ENCODE results near the gene EPB41. TPM values are rescaled to one million over a fixed set of nuclear protein-coding genes. Genes with fewer than 3 reads are reported as not detected.

The EPB41 gene
- total and polyA plus RNA-seq, 2 of the 8 experiments (the other 6 are each of a cell fraction or from before 2014, with no cell fraction given) = 36.7 to 109 TPM

GRCh38 chr1:28894785-28895184 lies 19.6 kb upstream of the EPB41 start:
- no peak for FAIRE-seq
- 85% methylated on average over 2 of the region's 2 CpGs; no CpG with 5 or more reads in 1 of the 2 experiments for WGBS, 2 experiments (ENCODE audit: extremely low coverage in 1 of 2, insufficient coverage in 1 of 2, insufficient read length in 1 of 2, insufficient replicate concordance in 2 of 2, low coverage in 1 of 2, low lambda C conversion rate in 2 of 2, missing lambda C conversion rate in 1 of 2)
- TF ChIP-seq ZNF274 (IDR thresholded peaks at IDR 0.05; ENCODE audit: borderline replicate concordance, extremely low read depth, low read length) = no peak
- no peak for TF ChIP-seq YY1 (IDR thresholded peaks at IDR 0.05; ENCODE audit: low read depth, low read length)
- no peak for TF ChIP-seq TAF7 (optimal IDR thresholded peaks at IDR 0.05; ENCODE audit: borderline replicate concordance, low read depth, low read length)
- TF ChIP-seq SIX5 (IDR thresholded peaks at IDR 0.05; ENCODE audit: low read depth, low read length) = no peak
- no peak for TF ChIP-seq SP2 (IDR thresholded peaks at IDR 0.05; ENCODE audit: low read length)
- no peak for TF ChIP-seq CBX8 (IDR thresholded peaks at IDR 0.05; ENCODE audit: borderline replicate concordance, low read depth, low read length)
- no peak for TF ChIP-seq CREB1 (IDR thresholded peaks at IDR 0.05)

More at GRCh38 chr1:28894785-28895184, 19.6 kb upstream of the EPB41 start:
- no peak overlapping the region for H4K91ac ChIP-seq (replicated peaks; ENCODE audit: insufficient read length, low read length)
- H3K14ac ChIP-seq (ENCODE audit: insufficient read length) = no peak overlapping the region
- no peaks in the 10 kb centered on the region for H3K79me2 ChIP-seq (ENCODE audit: control insufficient read depth in 1 of 2, insufficient read depth in 2 of 2, low read length in 2 of 2)
- no peak overlapping the region for H3K4me3 ChIP-seq (ENCODE audit: extremely low read depth in 1 of 4, insufficient read depth in 2 of 4, low read depth in 3 of 4, low read length in 4 of 4)
- no peak overlapping the region for H3K18ac ChIP-seq (ENCODE audit: extremely low read depth, low read length)
- H4K8ac ChIP-seq (ENCODE audit: extremely low read depth, insufficient read depth, low read length) = no peak overlapping the region; the same call in 1 of the 2 replicates
- H3K79me1 ChIP-seq (ENCODE audit: low read depth, low read length) = no peaks in the 10 kb centered on the region
- POLR2A ChIA-PET (ENCODE audit: partially characterized antibody) = interaction anchor here (1.7 to 3.4 kb wide), 2 partner anchors 11 to 19 kb away, joined by 4 to 16 read pairs; partner anchors contain the start of gene EPB41
- H3K36me3 ChIP-seq (ENCODE audit: control insufficient read depth in 2 of 4, insufficient read depth in 4 of 4, low read length in 3 of 4) = no peaks in the 10 kb centered on the region
- no peak overlapping the region for H3K23ac ChIP-seq (ENCODE audit: insufficient read length)
- H2BK12ac ChIP-seq (ENCODE audit: low read depth, low read length) = no peak overlapping the region
- no peaks in the 10 kb centered on the region for H3K23me2 ChIP-seq (ENCODE audit: low read depth, low read length)
- H2BK5ac ChIP-seq (ENCODE audit: low read depth, low read length) = no peak overlapping the region
- H2BK20ac ChIP-seq (ENCODE audit: low read length) = no peak overlapping the region
- no peaks in the 10 kb centered on the region for H3K27me3 ChIP-seq (replicated peaks in 1 of 4; ENCODE audit: control insufficient read depth in 3 of 4, extremely low read depth in 1 of 4, insufficient read depth in 3 of 4, low read length in 3 of 4)
- no peak overlapping the region for H3K56ac ChIP-seq (replicated peaks; ENCODE audit: insufficient read length, low read depth, low read length)
- H2AFZ ChIP-seq (ENCODE audit: low read length) = no peak overlapping the region
- no peak overlapping the region for H4K5ac ChIP-seq (ENCODE audit: insufficient read length, low read depth, low read length)
- H2BK120ac ChIP-seq (replicated peaks; ENCODE audit: low read depth, low read length) = no peak overlapping the region
- no peaks in the 10 kb centered on the region for H3K9me3 ChIP-seq (ENCODE audit: insufficient read depth in 2 of 2, low read depth in 1 of 2, low read length in 1 of 2)
- CTCF ChIA-PET (ENCODE audit: partially characterized antibody) = interaction anchor here (0.6 to 12.1 kb wide), 12 partner anchors 13 to 200 kb away, joined by 3 to 130 read pairs (median 4); partner anchors contain the start of gene EPB41
- H2AK5ac ChIP-seq (ENCODE audit: low read depth, low read length) = no peak overlapping the region
- DNase-seq (ENCODE audit: low read depth in 1 of 2, low spot score in 2 of 2) = no peak
- no peaks in the 10 kb centered on the region for H4K20me1 ChIP-seq (replicated peaks in 1 of 2; ENCODE audit: control insufficient read depth in 1 of 2, insufficient read depth in 2 of 2, low read length in 2 of 2)
- H3K9ac ChIP-seq (replicated peaks in 1 of 4; ENCODE audit: extremely low read depth in 1 of 4, low read depth in 3 of 4, low read length in 3 of 4) = no peak overlapping the region
- peaks cover 0 to 3% (median 1%) of the 10 kb centered on the region in 4 experiments; a peak in 2 of 7 replicates for H3K4me1 ChIP-seq (replicated peaks in 1 of 4; ENCODE audit: control insufficient read depth in 3 of 4, insufficient read depth in 4 of 4, low read length in 3 of 4)
- no peak overlapping the region for H3K27ac ChIP-seq (ENCODE audit: low read depth, low read length)
- no peak overlapping the region for H2BK15ac ChIP-seq (ENCODE audit: low read length)
- no peak overlapping the region for H3K4ac ChIP-seq (replicated peaks; ENCODE audit: insufficient read length, low read depth, low read length)
- H3K4me2 ChIP-seq (ENCODE audit: insufficient read depth in 1 of 2, low read depth in 2 of 2, low read length in 2 of 2) = no peak overlapping the region
